GM12878 (cell line): ENCODE measurements around the gene C1QL4. TPM values are rescaled to one million over a fixed set of nuclear protein-coding genes. Genes with fewer than 3 reads are reported as not detected.

Experiments
- ATAC-seq: fragments of 200-7000 bp; cut with Tn5 transposase; 3 replicates; pipeline ENCODE4 v1.9.1; 2020; ENCODE audit warnings: mild to moderate bottlenecking, moderate library complexity
- BruUV-seq: library from RNA; stranded (reverse); fragments of 400-500 nt; replicated peaks from 2 replicates; lab custom pipeline; 2021; lab: Mats Ljungman, UMichigan
- CTCF ChIA-PET: fragments of 300-600 bp; sonication (Branson Sonifier 250); formaldehyde crosslinking; extraction: SDS; loops from one replicate; lab custom pipeline; 2021; ENCODE audit warnings: inconsistent platforms; lab: Yijun Ruan, JAX
- POLR2A ChIA-PET: fragments of 350-600 bp; formaldehyde crosslinking; extraction: SDS; loops from one replicate; lab custom pipeline; 2021; ENCODE audit warnings: inconsistent platforms; lab: Charles Lee
- RAD21 ChIA-PET: fragments of 300-600 bp; sonication (Branson Sonifier 250); formaldehyde crosslinking; loops from one replicate; lab custom pipeline; 2023; ENCODE audit warnings: antibody characterized with exemption; ENCODE audit not compliant: unreplicated experiment; lab: Charles Lee
- SMC1A ChIA-PET: fragments of 300-600 bp; sonication (Branson Sonifier 250); formaldehyde crosslinking; loops from one replicate; lab custom pipeline; 2023; ENCODE audit not compliant: unreplicated experiment, uncharacterized antibody; lab: Charles Lee
- DNase-seq: peaks from one replicate; pipeline ENCODE4 v3.0.0-alpha.2; 2011; ENCODE audit warnings: low read depth, low spot score
- FAIRE-seq: peaks from 3 replicates; lab custom pipeline; 2011; peaks lifted over from hg19 to GRCh38; lab: Jason Lieb, UNC
- H2AFZ ChIP-seq: 2 replicates; pipeline ENCODE4 v1.6.0; 2011; ENCODE audit warnings: low read depth, low read length, control low read depth; ENCODE audit not compliant: control insufficient read depth
- H3K27ac ChIP-seq: 2 replicates; pipeline ENCODE4 v1.5.1; 2011; ENCODE audit warnings: control low read depth; ENCODE audit not compliant: control insufficient read depth, insufficient read depth
- H3K27me3 ChIP-seq, 2 experiments: replicated peaks in 1 of 2; 2 replicates each; pipeline versions ENCODE4 v1.6.0 to v1.6.1; 2011; ENCODE audit warnings: low read length in 1 of 2; ENCODE audit not compliant: control insufficient read depth in 2 of 2, insufficient read depth in 2 of 2
- H3K36me3 ChIP-seq, 2 experiments: 2 replicates each; pipeline ENCODE4 v1.5.1; 2011; ENCODE audit warnings: low read length in 1 of 2; ENCODE audit not compliant: control insufficient read depth in 2 of 2, insufficient read depth in 2 of 2
- H3K4me1 ChIP-seq: 2 replicates; pipeline ENCODE4 v1.6.1; 2011; ENCODE audit warnings: mild to moderate bottlenecking, low read length, moderate library complexity, mixed read lengths; ENCODE audit not compliant: control insufficient read depth, insufficient read depth
- H3K4me2 ChIP-seq: 2 replicates; pipeline ENCODE4 v1.6.0; 2011; ENCODE audit warnings: control low read depth; ENCODE audit not compliant: control insufficient read depth, insufficient read depth
- H3K4me3 ChIP-seq: fragments of 200-600 bp; sonication (generic); 2 replicates; pipeline ENCODE4 v1.5.1; 2016
- H3K79me2 ChIP-seq: 2 replicates; pipeline ENCODE4 v1.6.0; 2011; ENCODE audit warnings: low read length; ENCODE audit not compliant: control insufficient read depth, insufficient read depth
- H3K9ac ChIP-seq: 2 replicates; pipeline ENCODE4 v1.8.0; 2011; ENCODE audit warnings: low read length, control low read depth, mixed read lengths; ENCODE audit not compliant: control insufficient read depth, insufficient read depth
- H3K9me3 ChIP-seq: replicated peaks from 3 replicates; pipeline ENCODE4 v1.5.1; 2011; ENCODE audit warnings: mild to moderate bottlenecking, low read length; ENCODE audit not compliant: control insufficient read depth, insufficient read depth
- H4K20me1 ChIP-seq: 2 replicates; pipeline ENCODE4 v1.6.0; 2011; ENCODE audit not compliant: control insufficient read depth, insufficient read depth
- BHLHE40 ChIP-seq, 2 experiments: fragments of 450-650 bp in 1 of 2; IDR thresholded peaks; 2 replicates each; pipeline ENCODE4 v1.6.1; 2011 to 2017; ENCODE audit warnings: low read depth in 2 of 2, borderline replicate concordance in 1 of 2, improper control_type of control experiment in 1 of 2, low read length in 1 of 2, mild to moderate bottlenecking in 1 of 2
- NFXL1 ChIP-seq: fragments of 450-650 bp; IDR thresholded peaks from 2 replicates; pipeline ENCODE4 v1.6.1; 2017; ENCODE audit warnings: antibody characterized with exemption, mild to moderate bottlenecking, borderline replicate concordance
- SP1 ChIP-seq: IDR thresholded peaks from one replicate; pipeline ENCODE4 v1.6.1; 2011; ENCODE audit warnings: low read depth, low read length
- STAT3 ChIP-seq: IDR thresholded peaks from 2 replicates; pipeline ENCODE4 v1.6.1; 2011; ENCODE audit warnings: low read depth, low read length, improper control_type of control experiment
- WGBS: methylation state at CpG from one replicate; pipeline ENCODE4 v1.1.6; 2016; ENCODE audit warnings: low lambda C conversion rate; ENCODE audit not compliant: insufficient replicate concordance, insufficient coverage; ENCODE audit errors: missing lambda C conversion rate; 5-methylcytosine and 5-hydroxymethylcytosine counted together
- in situ Hi-C: fragments of 300-500 bp; cut with MboI; formaldehyde crosslinking; loops from 9 replicates; pipeline ENCODE4 v1.14.3; 2018; ENCODE audit warnings: mixed read lengths
- intact Hi-C: fragments of 100-400 bp; cut with micrococcal nuclease; formaldehyde crosslinking; loops from one replicate; pipeline ENCODE4 v1.14.2; 2022; ENCODE audit not compliant: unreplicated experiment
- polyA plus RNA-seq, 11 experiments: library from polyadenylated mRNA; depleted of rRNA in 4 of 11; unstranded in 6 of 11; stranded (reverse) in 5 of 11; fragments of >200 nt; fragmentation: Nextera tagmentation in 4 of 11; fragmentation: Illumina TruSeq in 1 of 11; extraction: Ambion mirVana in 4 of 11; extraction: Trizol in 1 of 11; gene quantifications; 1 replicate in 1 of 11; 2 replicates in 10 of 11; pipeline versions ENCODE4 v1.2.1 to v1.2.3, GENCODE V29; 2011 to 2016; ENCODE audit warnings: inconsistent platforms in 2 of 11, missing spikeins in 2 of 11, low read depth in 1 of 11
- total RNA-seq, 4 experiments: library from RNA; depleted of rRNA in 3 of 4; stranded (reverse); fragments of >200 nt in 3 of 4; fragmentation: Illumina TruSeq in 1 of 4; extraction: Trizol in 1 of 4; gene quantifications; 2 replicates each; pipeline versions ENCODE4 v1.2.1 to v1.2.3, GENCODE V29; 2013 to 2021
- TF ChIP-seq, protein P1 (sequence below): IDR thresholded peaks from 2 replicates; pipeline ENCODE4 v1.6.1; 2012; ENCODE audit warnings: improper control_type of control experiment, low read depth, low read length; ENCODE audit not compliant: insufficient replicate concordance

C1QL4 gene
- total and polyA plus RNA-seq, 10 of the 15 experiments (the other 5 are each of a cell fraction or from before 2014, with no cell fraction given), result 0.05 TPM; not detected in 9

- SMC1A ChIA-PET, result interaction anchor here (0.6 to 0.9 kb wide), 2 partner anchors 13 to 14 kb away, joined by 3 to 4 read pairs; no protein-coding TSS in a partner anchor
- in situ Hi-C loops, result no loop called here
These were observed 8.2 kb downstream of the C1QL4 start for GRCh38 chr12:49328816-49329215.

More at GRCh38 chr12:49328816-49329215, 8.2 kb downstream of the C1QL4 start:
- POLR2A ChIA-PET, result interaction anchor here (0.7 kb wide), 1 partner anchor 14 kb away, joined by 4 read pairs; no protein-coding TSS in a partner anchor
- ATAC-seq, result no peak
- RAD21 ChIA-PET, result interaction anchor here (1.0 kb wide), 1 partner anchor 18 kb away, joined by 3 read pairs; the partner anchor contains the start of gene DNAJC22
- Histone ChIP-seq H2AFZ (no peak overlapping the region), H3K4me2 (no peak overlapping the region), H3K4me3 (no peak overlapping the region), H3K27me3 (no peaks in the 10 kb centered on the region), H3K79me2 (peaks cover 3% of the 10 kb centered on the region), H3K9ac (no peak overlapping the region), H3K4me1 (peaks cover 2% of the 10 kb centered on the region), H4K20me1 (no peaks in the 10 kb centered on the region), H3K9me3 (no peaks in the 10 kb centered on the region), H3K27ac (no peak overlapping the region), H3K36me3 (peaks cover 7 to 16% of the 10 kb centered on the region in 2 experiments; a peak in 3 of 4 replicates)
- BruUV-seq, result no TSS peak
- no peak for FAIRE-seq
- no peak for DNase-seq
- TF ChIP-seq SP1 (no peak), BHLHE40 (IDR thresholded peaks at IDR 0.05; ENCODE audit: borderline replicate concordance in 1 of 2, low read depth in 2 of 2, low read length in 1 of 2) (no peak), NFXL1 (no peak), STAT3 (no peak)
- TF ChIP-seq, protein P1, sequence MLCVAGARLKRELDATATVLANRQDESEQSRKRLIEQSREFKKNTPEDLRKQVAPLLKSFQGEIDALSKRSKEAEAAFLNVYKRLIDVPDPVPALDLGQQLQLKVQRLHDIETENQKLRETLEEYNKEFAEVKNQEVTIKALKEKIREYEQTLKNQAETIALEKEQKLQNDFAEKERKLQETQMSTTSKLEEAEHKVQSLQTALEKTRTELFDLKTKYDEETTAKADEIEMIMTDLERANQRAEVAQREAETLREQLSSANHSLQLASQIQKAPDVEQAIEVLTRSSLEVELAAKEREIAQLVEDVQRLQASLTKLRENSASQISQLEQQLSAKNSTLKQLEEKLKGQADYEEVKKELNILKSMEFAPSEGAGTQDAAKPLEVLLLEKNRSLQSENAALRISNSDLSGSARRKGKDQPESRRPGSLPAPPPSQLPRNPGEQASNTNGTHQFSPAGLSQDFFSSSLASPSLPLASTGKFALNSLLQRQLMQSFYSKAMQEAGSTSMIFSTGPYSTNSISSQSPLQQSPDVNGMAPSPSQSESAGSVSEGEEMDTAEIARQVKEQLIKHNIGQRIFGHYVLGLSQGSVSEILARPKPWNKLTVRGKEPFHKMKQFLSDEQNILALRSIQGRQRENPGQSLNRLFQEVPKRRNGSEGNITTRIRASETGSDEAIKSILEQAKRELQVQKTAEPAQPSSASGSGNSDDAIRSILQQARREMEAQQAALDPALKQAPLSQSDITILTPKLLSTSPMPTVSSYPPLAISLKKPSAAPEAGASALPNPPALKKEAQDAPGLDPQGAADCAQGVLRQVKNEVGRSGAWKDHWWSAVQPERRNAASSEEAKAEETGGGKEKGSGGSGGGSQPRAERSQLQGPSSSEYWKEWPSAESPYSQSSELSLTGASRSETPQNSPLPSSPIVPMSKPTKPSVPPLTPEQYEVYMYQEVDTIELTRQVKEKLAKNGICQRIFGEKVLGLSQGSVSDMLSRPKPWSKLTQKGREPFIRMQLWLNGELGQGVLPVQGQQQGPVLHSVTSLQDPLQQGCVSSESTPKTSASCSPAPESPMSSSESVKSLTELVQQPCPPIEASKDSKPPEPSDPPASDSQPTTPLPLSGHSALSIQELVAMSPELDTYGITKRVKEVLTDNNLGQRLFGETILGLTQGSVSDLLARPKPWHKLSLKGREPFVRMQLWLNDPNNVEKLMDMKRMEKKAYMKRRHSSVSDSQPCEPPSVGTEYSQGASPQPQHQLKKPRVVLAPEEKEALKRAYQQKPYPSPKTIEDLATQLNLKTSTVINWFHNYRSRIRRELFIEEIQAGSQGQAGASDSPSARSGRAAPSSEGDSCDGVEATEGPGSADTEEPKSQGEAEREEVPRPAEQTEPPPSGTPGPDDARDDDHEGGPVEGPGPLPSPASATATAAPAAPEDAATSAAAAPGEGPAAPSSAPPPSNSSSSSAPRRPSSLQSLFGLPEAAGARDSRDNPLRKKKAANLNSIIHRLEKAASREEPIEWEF, result no peak
- intact Hi-C loops, result no loop called here
- CTCF ChIA-PET, result interaction anchor here (1.1 to 1.5 kb wide), 2 partner anchors 13 to 40 kb away, joined by 5 to 7 read pairs; no protein-coding TSS in a partner anchor
- WGBS, result 92% methylated on average over 12 of the region's 12 CpGs
